SW480 (cell line): ENCODE data around the gene PSMA5.
"Not testable (repeated sequence)": the region's sequence is repeated elsewhere in the genome, so short reads cannot be mapped to it uniquely, and the experiment has no call there.

Experiments
- DNase-seq: peaks from one replicate; pipeline ENCODE4 v3.0.0-alpha.2; 2016; ENCODE audit warnings: low spot score

Gene PSMA5

DNA sequence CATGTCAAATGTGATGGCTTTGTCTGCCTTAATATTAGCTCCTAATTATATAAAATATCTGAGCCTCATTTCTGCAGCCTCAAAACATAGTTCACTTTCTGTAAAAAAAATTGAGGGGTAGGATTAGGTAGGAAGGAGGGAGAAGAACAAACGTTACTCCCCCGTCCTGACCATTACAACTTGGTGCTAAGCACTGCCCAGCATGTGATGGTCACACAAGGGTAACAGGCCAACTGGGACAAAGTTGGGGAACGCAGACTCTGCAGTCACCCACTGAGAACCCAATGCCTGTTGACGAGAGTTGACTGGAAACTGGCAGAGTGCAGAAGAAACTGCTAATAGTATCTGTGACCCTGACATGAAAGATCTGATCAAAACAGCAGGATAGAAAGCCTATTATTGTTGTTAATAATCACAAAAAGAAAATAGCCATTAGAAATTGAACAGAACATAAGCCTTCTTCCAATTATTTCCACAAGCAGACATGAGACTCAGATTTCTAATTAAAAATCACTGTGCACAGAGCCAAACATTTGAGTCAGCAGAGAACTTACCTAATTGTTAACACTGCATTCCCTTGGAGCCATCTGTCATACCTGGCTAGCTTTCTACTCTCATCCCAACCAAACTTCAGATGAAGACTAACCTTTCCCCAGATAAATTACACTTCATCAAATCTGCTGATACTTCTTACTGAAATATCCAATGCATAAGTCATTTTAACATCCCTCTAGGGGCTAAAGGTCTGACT is 34.0 kb downstream of the PSMA5 start:
- no peak for DNase-seq

- no peak for DNase-seq
These were observed 34.6 kb downstream of the PSMA5 start for GRCh38 chr1:109391626-109392025.

- no peak for DNase-seq
These were observed 35.1 kb downstream of the PSMA5 start for GRCh38 chr1:109391157-109391556.

GRCh38 chr1:109389638-109390341 is 36.5 kb downstream of the PSMA5 start:
- no peak for DNase-seq

GRCh38 chr1:109388884-109389637 is 37.2 kb downstream of the PSMA5 start:
- no peak for DNase-seq

- no peak for DNase-seq
These were observed 38.0 kb downstream of the PSMA5 start for GRCh38 chr1:109388208-109388711.

DNA sequence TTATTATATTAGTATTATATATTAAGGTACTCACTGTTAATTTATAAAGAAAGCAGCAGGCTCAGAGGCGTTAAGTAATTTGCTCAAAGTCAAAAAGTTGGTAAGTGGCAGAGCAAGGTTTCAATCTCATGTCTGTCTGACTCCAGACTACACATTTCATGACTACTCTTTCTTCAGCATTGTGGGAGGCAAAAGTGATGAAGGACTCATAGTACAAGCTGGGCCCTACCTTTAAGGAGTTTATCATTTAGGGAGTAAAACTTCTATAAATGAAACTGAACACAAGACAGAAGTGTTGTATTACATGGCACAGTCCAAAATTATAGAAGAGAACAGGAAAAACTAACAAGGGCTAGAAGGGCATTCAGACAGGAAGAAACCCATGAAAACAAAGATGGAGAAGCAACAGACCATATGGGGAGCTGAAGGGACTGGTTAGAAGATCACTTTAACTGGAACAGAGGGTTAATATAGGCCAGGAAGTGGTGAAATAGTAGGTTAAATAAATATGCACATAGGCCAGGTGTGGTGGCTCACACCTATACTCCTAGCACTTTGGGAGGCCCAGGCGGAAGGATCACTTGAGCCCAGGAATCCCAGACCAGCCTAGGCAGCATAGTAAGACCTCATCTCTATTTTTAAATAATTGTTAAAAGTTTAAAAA is 40.1 kb downstream of the PSMA5 start:
- no peak for DNase-seq

GRCh38 chr1:109385417-109385816 is 40.8 kb downstream of the PSMA5 start:
- DNase-seq = no peak

DNA sequence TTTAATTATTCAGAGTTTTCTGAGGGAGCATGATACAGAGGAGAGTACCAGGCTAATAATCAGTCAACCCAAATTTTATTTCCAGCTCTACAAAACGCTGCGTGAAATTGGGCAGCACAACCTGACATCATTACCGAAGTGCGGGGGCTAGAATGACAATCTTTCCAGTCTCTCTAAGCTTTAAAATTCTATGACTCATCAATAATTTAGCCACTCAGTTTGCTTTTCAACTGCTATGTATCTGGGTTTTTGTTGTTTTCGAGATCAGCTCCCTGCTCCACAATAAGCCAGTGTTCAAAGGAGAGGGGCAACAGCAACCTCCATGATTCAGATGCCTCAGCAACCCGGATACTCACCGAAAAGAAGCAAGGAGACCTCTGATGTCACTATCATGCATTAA is 42.4 kb downstream of the PSMA5 start:
- DNase-seq = no peak

DNA sequence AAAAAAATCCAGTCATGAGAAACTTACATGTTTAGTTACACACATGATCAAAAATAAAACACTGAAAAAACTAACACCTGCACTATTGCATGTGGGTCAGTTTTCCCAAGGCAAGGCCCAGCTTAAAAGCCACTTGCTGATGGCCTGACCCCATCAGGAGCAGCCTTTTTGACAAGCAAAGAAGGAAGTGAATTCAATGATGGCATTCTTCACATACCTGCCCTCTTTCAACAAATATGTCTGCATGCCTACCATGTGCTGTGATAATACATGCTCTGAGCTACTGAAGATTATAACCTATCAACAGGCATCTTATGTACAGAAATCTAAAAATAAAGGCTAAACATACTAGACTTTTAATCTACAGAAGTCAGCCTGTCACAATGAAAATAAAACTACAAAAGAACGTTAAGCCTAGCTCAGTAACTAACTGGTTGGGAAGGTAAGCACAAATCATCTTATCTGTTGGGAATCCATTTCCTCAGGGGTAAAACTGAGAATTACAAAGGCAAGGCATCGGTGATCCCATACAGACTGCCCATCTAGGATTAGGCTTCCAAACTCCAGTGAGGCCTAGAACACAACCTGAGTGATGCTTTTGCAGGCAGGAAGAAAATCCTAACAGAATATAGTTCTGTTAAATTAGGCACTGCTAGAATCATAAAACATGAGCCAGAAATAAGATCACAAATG is 43.0 kb downstream of the PSMA5 start:
- DNase-seq = no peak

DNA sequence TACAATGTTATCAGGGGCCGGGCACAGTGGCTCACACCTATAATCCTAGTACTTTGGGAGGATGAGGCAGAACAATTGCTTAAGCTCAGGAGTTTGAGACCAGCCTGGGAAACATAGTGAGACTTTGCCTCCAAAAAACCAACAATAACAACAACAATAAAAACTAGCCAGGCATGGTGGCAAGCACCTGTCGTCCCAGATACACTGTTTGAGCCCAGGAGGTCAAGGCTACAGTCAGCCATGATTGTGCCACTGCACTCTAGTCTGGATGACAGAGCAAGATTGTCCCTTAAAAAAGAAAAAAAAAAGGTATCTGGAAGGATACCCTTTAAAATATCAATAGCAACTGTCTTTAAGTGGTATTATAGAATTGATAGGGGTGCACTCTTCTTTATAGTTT is 44.7 kb downstream of the PSMA5 start:
- DNase-seq = no peak

GRCh38 chr1:109379907-109380306 is 46.3 kb downstream of the PSMA5 start:
- DNase-seq = no peak

- DNase-seq = no peak
These were observed 46.8 kb downstream of the PSMA5 start for GRCh38 chr1:109379422-109379821.

GRCh38 chr1:109377698-109378097 is 48.5 kb downstream of the PSMA5 start:
- no peak for DNase-seq

- DNase-seq = not testable (repeated sequence)
These were observed 52.6 kb downstream of the PSMA5 start for GRCh38 chr1:109373696-109374095.

DNA sequence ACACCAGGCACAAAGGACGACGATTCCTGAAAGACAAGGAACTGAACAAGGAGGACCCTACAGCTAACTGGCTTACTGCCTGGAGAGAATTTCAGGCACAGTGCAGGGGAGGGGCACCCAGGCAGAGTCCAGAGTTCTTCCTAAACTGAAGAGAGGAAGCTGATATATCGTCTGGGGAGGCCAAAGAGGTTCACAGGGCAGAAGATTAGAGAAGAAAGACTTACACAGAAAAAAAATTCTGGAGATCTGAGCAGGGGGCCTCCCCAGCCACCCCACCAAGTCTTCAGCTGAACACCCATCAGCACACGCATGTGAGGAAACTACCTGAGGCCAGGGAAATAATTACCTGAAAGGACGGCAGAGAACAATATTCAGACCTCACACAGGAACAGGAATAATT is 53.1 kb downstream of the PSMA5 start:
- DNase-seq = no peak

DNA sequence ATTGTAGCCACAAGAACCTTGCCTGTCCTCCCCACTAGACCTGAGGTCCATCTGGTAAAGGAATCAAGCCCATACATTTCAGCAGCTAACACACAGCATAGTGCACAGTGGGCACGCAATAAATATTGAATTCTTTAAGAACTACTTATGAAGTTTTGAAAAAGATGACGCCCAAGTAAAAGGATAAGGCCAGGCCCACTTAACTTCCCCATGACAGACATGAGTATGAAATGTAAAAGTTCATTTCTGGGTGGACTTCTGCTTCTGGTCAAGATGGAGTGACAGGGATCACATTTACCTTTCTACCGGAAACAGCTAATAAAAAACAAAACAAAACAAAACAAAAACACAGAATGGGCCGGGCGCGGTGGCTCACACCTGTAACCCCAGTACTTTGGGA is 54.0 kb downstream of the PSMA5 start:
- no peak for DNase-seq

GRCh38 chr1:109371341-109371739 is 54.9 kb downstream of the PSMA5 start:
- no peak for DNase-seq

- DNase-seq = peak; percentile 54
These were observed 55.4 kb downstream of the PSMA5 start for GRCh38 chr1:109370712-109371340.

- DNase-seq = no peak
These were observed 57.0 kb downstream of the PSMA5 start for GRCh38 chr1:109369167-109369746.

- DNase-seq = no peak
These were observed 57.8 kb downstream of the PSMA5 start for GRCh38 chr1:109368464-109368863.
